CD4-positive, alpha-beta T cell treated with Interleukin-10 for 1 hour (primary cell): ENCODE data around the gene ZBTB37.
"Not testable (repeated sequence)": the region's sequence is repeated elsewhere in the genome, so short reads cannot be mapped to it uniquely, and the experiment has no call there.

Source experiments
- DNase-seq: peaks from one replicate; pipeline ENCODE4 v3.0.0-alpha.2; 2020

Gene ZBTB37

GRCh38 chr1:173865468-173866164, 2.6 kb upstream of the ZBTB37 start:
- no peak for DNase-seq

GRCh38 chr1:173866413-173867115, 1.6 kb upstream of the ZBTB37 start:
- DNase-seq = no peak

GRCh38 chr1:173867141-173867752, 933 bp upstream of the ZBTB37 start:
- DNase-seq = no peak

- DNase-seq = peak; percentile 100
Measured at GRCh38 chr1:173867753-173868265, 371 bp upstream of the ZBTB37 start, which contains the start of gene GAS5. Gene GAS5 (minus strand): TSS chr1:173867989.

- DNase-seq = no peak
Measured at GRCh38 chr1:173869021-173869359, 810 bp downstream of the ZBTB37 start.

GRCh38 chr1:173870252-173871075, 2.3 kb downstream of the ZBTB37 start:
- peak; percentile 51 for DNase-seq

- DNase-seq = no peak
Measured at GRCh38 chr1:173871091-173871490, 2.9 kb downstream of the ZBTB37 start.

- no peak for DNase-seq
Measured at GRCh38 chr1:173871500-173871899, 3.3 kb downstream of the ZBTB37 start.

- no peak for DNase-seq
Measured at GRCh38 chr1:173876732-173877131, 8.6 kb downstream of the ZBTB37 start.

- DNase-seq = no peak
Measured at GRCh38 chr1:173878251-173878650, 10.1 kb downstream of the ZBTB37 start.

GRCh38 chr1:173881117-173881516, 12.9 kb downstream of the ZBTB37 start:
- not testable (repeated sequence) for DNase-seq

- no peak for DNase-seq
Measured at GRCh38 chr1:173884701-173885100, 16.5 kb downstream of the ZBTB37 start.

- DNase-seq = no peak
Measured at GRCh38 chr1:173886746-173887611, 18.8 kb downstream of the ZBTB37 start.

- no peak for DNase-seq
Measured at GRCh38 chr1:173887627-173888026, 19.4 kb downstream of the ZBTB37 start.

- no peak for DNase-seq
Measured at GRCh38 chr1:173888749-173889148, 20.6 kb downstream of the ZBTB37 start.

GRCh38 chr1:173889885-173890284, 21.7 kb downstream of the ZBTB37 start:
- DNase-seq = no peak

- DNase-seq = no peak
Measured at GRCh38 chr1:173893611-173894010, 25.4 kb downstream of the ZBTB37 start.

- no peak for DNase-seq
Measured at GRCh38 chr1:173894189-173894588, 26.0 kb downstream of the ZBTB37 start.

- DNase-seq = no peak
Measured at GRCh38 chr1:173900427-173900826, 32.2 kb downstream of the ZBTB37 start.

GRCh38 chr1:173900992-173901391, 32.8 kb downstream of the ZBTB37 start:
- DNase-seq = no peak

GRCh38 chr1:173903827-173904531, 35.8 kb downstream of the ZBTB37 start:
- no peak for DNase-seq
